Esophagus muscularis mucosa (tissue), 3 donors: Measurements from ENCODE around the gene SBNO2.

ENCODE experiments used
- POLR2A ChIP-seq: fragments of 450-650 bp; IDR thresholded peaks from one replicate; pipeline ENCODE4 v1.6.1; 2017; ENCODE audit warnings: antibody characterized with exemption, moderate library complexity, mild to moderate bottlenecking, low read depth
- POLR2AphosphoS5 ChIP-seq, 2 donors: sonication (generic); formaldehyde crosslinking; IDR thresholded peaks; one replicate each; pipeline ENCODE4 v1.6.1; 2017; ENCODE audit warnings: antibody characterized with exemption in 2 of 2
- TF ChIP-seq, protein P1 (sequence below), 3 experiments: fragments of 200-600 bp in 2 of 3; fragments of 450-650 bp in 1 of 3; sonication (generic) in 2 of 3; IDR thresholded peaks; one replicate each; pipeline ENCODE4 v1.5.1; 2017 to 2019; ENCODE audit warnings: antibody characterized with exemption in 3 of 3, mild to moderate bottlenecking in 2 of 3, moderate library complexity in 1 of 3

DNA sequence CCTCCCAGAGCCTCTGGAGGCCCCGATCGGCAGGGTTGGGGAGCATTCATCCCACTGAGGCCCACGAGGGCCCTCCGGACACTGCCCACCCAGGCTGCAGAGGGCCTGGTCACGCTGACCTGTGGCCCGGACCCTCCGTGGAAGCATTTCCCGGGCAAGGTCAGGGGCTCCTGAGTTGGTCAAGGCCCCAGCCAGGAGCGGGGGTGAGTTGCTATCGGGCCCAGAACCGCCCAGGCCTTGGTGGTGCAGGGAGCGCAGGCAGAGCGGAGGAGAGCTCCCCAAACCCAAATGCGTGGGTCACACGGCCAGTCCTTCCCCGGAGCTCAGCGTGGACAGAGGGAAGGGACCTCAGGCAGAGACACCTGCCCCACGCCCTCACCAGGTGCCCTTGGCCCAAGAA, 44.5 kb downstream of the SBNO2 start:
- TF ChIP-seq, protein P1, sequence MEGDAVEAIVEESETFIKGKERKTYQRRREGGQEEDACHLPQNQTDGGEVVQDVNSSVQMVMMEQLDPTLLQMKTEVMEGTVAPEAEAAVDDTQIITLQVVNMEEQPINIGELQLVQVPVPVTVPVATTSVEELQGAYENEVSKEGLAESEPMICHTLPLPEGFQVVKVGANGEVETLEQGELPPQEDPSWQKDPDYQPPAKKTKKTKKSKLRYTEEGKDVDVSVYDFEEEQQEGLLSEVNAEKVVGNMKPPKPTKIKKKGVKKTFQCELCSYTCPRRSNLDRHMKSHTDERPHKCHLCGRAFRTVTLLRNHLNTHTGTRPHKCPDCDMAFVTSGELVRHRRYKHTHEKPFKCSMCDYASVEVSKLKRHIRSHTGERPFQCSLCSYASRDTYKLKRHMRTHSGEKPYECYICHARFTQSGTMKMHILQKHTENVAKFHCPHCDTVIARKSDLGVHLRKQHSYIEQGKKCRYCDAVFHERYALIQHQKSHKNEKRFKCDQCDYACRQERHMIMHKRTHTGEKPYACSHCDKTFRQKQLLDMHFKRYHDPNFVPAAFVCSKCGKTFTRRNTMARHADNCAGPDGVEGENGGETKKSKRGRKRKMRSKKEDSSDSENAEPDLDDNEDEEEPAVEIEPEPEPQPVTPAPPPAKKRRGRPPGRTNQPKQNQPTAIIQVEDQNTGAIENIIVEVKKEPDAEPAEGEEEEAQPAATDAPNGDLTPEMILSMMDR (IDR thresholded peaks at IDR 0.05): no peak
- TF ChIP-seq POLR2AphosphoS5 (IDR thresholded peaks at IDR 0.05) (no peak), POLR2A (no peak)
